ENCODE results near the gene MTMR3. TPM values are rescaled to one million over a fixed set of nuclear protein-coding genes. Genes with fewer than 3 reads are reported as not detected.

Gene MTMR3
- total RNA-seq, 1 experiment from 2014 or later, result 26.8 TPM

DNA sequence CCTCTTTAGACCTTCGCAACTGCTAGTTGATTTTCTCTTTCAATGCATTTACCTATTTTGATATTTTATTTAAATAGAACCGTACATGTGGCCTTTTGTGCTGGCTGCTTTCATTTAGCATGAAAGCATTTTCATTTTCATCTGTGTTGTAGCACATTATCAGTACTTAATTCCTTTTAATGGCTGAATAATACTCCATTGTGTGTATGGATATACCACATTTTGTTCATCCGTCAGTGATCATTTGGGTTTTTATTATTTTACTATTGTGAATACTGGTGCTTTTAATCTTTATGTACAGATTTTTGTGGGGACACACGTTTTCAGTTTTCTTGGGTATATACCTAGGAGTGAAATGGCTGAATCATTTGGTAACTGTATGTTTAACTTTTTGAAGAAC lies 43.1 kb downstream of the MTMR3 start:
- H3K4me3 ChIP-seq (ENCODE audit: low read depth in 2 of 2, low read length in 2 of 2), result no peak overlapping the region
- H3K9me3 ChIP-seq (ENCODE audit: control insufficient read depth, insufficient read depth, low read depth, low read length), result no peaks in the 10 kb centered on the region
- TF ChIP-seq, protein P1, sequence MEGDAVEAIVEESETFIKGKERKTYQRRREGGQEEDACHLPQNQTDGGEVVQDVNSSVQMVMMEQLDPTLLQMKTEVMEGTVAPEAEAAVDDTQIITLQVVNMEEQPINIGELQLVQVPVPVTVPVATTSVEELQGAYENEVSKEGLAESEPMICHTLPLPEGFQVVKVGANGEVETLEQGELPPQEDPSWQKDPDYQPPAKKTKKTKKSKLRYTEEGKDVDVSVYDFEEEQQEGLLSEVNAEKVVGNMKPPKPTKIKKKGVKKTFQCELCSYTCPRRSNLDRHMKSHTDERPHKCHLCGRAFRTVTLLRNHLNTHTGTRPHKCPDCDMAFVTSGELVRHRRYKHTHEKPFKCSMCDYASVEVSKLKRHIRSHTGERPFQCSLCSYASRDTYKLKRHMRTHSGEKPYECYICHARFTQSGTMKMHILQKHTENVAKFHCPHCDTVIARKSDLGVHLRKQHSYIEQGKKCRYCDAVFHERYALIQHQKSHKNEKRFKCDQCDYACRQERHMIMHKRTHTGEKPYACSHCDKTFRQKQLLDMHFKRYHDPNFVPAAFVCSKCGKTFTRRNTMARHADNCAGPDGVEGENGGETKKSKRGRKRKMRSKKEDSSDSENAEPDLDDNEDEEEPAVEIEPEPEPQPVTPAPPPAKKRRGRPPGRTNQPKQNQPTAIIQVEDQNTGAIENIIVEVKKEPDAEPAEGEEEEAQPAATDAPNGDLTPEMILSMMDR (IDR thresholded peaks at IDR 0.05), result no peak
- TF ChIP-seq TCF7L2 (IDR thresholded peaks at IDR 0.05; ENCODE audit: low read depth, low read length) (no peak), SIN3A (IDR thresholded peaks at IDR 0.05; ENCODE audit: borderline replicate concordance, insufficient read depth, low read depth, low read length) (no peak), POLR2AphosphoS5 (IDR thresholded peaks at IDR 0.05; ENCODE audit: low read depth, low read length) (no peak)
- TF ChIP-seq, protein P2, sequence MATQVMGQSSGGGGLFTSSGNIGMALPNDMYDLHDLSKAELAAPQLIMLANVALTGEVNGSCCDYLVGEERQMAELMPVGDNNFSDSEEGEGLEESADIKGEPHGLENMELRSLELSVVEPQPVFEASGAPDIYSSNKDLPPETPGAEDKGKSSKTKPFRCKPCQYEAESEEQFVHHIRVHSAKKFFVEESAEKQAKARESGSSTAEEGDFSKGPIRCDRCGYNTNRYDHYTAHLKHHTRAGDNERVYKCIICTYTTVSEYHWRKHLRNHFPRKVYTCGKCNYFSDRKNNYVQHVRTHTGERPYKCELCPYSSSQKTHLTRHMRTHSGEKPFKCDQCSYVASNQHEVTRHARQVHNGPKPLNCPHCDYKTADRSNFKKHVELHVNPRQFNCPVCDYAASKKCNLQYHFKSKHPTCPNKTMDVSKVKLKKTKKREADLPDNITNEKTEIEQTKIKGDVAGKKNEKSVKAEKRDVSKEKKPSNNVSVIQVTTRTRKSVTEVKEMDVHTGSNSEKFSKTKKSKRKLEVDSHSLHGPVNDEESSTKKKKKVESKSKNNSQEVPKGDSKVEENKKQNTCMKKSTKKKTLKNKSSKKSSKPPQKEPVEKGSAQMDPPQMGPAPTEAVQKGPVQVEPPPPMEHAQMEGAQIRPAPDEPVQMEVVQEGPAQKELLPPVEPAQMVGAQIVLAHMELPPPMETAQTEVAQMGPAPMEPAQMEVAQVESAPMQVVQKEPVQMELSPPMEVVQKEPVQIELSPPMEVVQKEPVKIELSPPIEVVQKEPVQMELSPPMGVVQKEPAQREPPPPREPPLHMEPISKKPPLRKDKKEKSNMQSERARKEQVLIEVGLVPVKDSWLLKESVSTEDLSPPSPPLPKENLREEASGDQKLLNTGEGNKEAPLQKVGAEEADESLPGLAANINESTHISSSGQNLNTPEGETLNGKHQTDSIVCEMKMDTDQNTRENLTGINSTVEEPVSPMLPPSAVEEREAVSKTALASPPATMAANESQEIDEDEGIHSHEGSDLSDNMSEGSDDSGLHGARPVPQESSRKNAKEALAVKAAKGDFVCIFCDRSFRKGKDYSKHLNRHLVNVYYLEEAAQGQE (IDR thresholded peaks at IDR 0.05; ENCODE audit: insufficient read depth in 1 of 2, low read depth in 2 of 2, low read length in 1 of 2), result no peak
- POLR2A ChIA-PET, result no interaction called here
- no peak for DNase-seq (ENCODE audit: low read depth, low spot score)
- in situ Hi-C loops (cut with HindIII; ENCODE audit: low pct_unique_long_range_greater_than_20kb, low sequenced_read_pairs) (no loop called here), intact Hi-C loops (cut with micrococcal nuclease; ENCODE audit: unreplicated experiment) (no loop called here)
- ATAC-seq, result no peak
- CTCF ChIA-PET, result no interaction called here
- H3K27me3 ChIP-seq (ENCODE audit: control insufficient read depth, insufficient read depth, low read length), result no peaks in the 10 kb centered on the region
- no TSS peak for BruUV-seq (replicated peaks)
- no peaks in the 10 kb centered on the region for H3K4me1 ChIP-seq (ENCODE audit: control insufficient read depth, insufficient read depth, low read length)
- H3K27ac ChIP-seq (ENCODE audit: low read length), result no peak overlapping the region
- H3K36me3 ChIP-seq (ENCODE audit: control insufficient read depth, insufficient read depth, low read length), result no peaks in the 10 kb centered on the region

DNA sequence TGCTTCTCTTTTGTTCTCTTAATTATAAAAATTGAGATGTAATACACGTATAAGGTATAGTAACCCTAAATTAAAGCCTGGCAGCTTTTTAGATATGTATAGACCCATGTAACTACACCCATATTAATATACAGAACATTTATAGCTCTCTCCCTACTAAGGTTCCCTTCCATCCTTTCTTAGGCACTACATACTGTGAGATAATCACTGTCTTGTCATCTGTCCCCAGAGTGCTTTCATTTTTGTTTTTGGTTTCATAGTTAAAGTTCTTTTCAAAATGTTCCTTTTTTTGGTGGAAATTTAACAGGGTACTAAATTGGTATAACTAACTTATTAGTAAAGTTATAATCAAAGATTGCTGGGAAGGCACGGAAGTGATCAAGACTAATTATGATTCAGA lies 49.2 kb downstream of the MTMR3 start:
- H3K9me3 ChIP-seq (ENCODE audit: control insufficient read depth, insufficient read depth, low read depth, low read length), result no peaks in the 10 kb centered on the region
- ChIA-PET POLR2A (no interaction called here), CTCF (no interaction called here)
- TF ChIP-seq, protein P2 (IDR thresholded peaks at IDR 0.05; ENCODE audit: insufficient read depth in 1 of 2, low read depth in 2 of 2, low read length in 1 of 2), result no peak
- TF ChIP-seq, protein P1 (IDR thresholded peaks at IDR 0.05), result no peak
- TF ChIP-seq SIN3A (IDR thresholded peaks at IDR 0.05; ENCODE audit: borderline replicate concordance, insufficient read depth, low read depth, low read length), result no peak
- no peaks in the 10 kb centered on the region for H3K4me1 ChIP-seq (ENCODE audit: control insufficient read depth, insufficient read depth, low read length)
- ATAC-seq (no peak), DNase-seq (ENCODE audit: low read depth, low spot score) (no peak)
- in situ Hi-C loops (cut with HindIII; ENCODE audit: low pct_unique_long_range_greater_than_20kb, low sequenced_read_pairs), result no loop called here
- TSS peak; percentile 23 for BruUV-seq (replicated peaks)
- intact Hi-C loops (cut with micrococcal nuclease; ENCODE audit: unreplicated experiment), result no loop called here
- H3K4me3 ChIP-seq (ENCODE audit: low read depth in 2 of 2, low read length in 2 of 2), result no peak overlapping the region
- H3K36me3 ChIP-seq (ENCODE audit: control insufficient read depth, insufficient read depth, low read length), result no peaks in the 10 kb centered on the region
- no peaks in the 10 kb centered on the region for H3K27me3 ChIP-seq (ENCODE audit: control insufficient read depth, insufficient read depth, low read length)
- H3K27ac ChIP-seq (ENCODE audit: low read length), result no peak overlapping the region

All from Panc1 (cell line).